Measurements from ENCODE around the gene SLC25A10. TPM values are rescaled to one million over a fixed set of nuclear protein-coding genes. Genes with fewer than 3 reads are reported as not detected.

Gene SLC25A10
- total and polyA plus RNA-seq, 2 of the 4 experiments (the other 2 are of a cell fraction) = 14.9 to 19.0 TPM

GRCh38 chr17:81705518-81706231, 6.4 kb upstream of the SLC25A10 start:
- TF ChIP-seq FOS (IDR thresholded peaks at IDR 0.05; ENCODE audit: low read depth, low read length) (no peak), SMC3 (IDR thresholded peaks at IDR 0.05; ENCODE audit: low read depth, low read length) (no peak), ELK1 (IDR thresholded peaks at IDR 0.05; ENCODE audit: borderline replicate concordance, low read depth, low read length) (no peak), CEBPB (IDR thresholded peaks at IDR 0.05; ENCODE audit: low read depth, low read length) (no peak), POLR2A (IDR thresholded peaks at IDR 0.05; ENCODE audit: low read depth, low read length) (no peak), USF2 (IDR thresholded peaks at IDR 0.05; ENCODE audit: low read depth, low read length) (no peak), RCOR1 (IDR thresholded peaks at IDR 0.05; ENCODE audit: insufficient replicate concordance, low read length) (no peak), RAD21 (IDR thresholded peaks at IDR 0.05; ENCODE audit: low read length) (no peak), CTCF (conservative IDR thresholded peaks at IDR 0.05; ENCODE audit: low read depth, low read length) (no peak)
- peaks cover 12 to 50% of the 10 kb centered on the region in 2 experiments for H3K79me1 ChIP-seq (ENCODE audit: low read depth in 1 of 2, low read length in 2 of 2)
- H2BK120ac ChIP-seq (ENCODE audit: low read depth, low read length) = no peak overlapping the region
- no peak overlapping the region for H3K4me3 ChIP-seq (ENCODE audit: insufficient read depth, low read depth, low read length)
- H3K36me3 ChIP-seq (ENCODE audit: control insufficient read depth, insufficient read depth, low read length) = peaks cover 27% of the 10 kb centered on the region
- dilution Hi-C loops (cut with HindIII; ENCODE audit: low sequenced_read_pairs, unreplicated experiment) (no loop called here), intact Hi-C loops (cut with micrococcal nuclease) (no loop called here), in situ Hi-C loops (cut with MboI; ENCODE audit: low sequenced_read_pairs) (no loop called here)
- no peak overlapping the region for H4K91ac ChIP-seq (ENCODE audit: insufficient read depth, low read depth, low read length)
- peak overlapping the region; percentile 33 for H2AFZ ChIP-seq (replicated peaks; ENCODE audit: low read length, poor library complexity)
- BruUV-seq (replicated peaks) = no TSS peak
- CTCF ChIA-PET = no interaction called here
- no peak overlapping the region for H3K9ac ChIP-seq (ENCODE audit: low read depth, low read length)
- H3K27ac ChIP-seq (ENCODE audit: insufficient read depth, low read length) = no peak overlapping the region
- DNase-seq = no peak
- H2BK20ac ChIP-seq (ENCODE audit: low read depth, low read length) = no peak overlapping the region
- H2BK15ac ChIP-seq (ENCODE audit: low read depth, low read length) = no peak overlapping the region
- WGBS, 2 experiments (ENCODE audit: extremely low coverage in 2 of 2, insufficient read length in 1 of 2) = 96% methylated on average over 17 of the region's 30 CpGs; no CpG with 5 or more reads in 1 of the 2 experiments
- H4K5ac ChIP-seq (ENCODE audit: low read depth, low read length) = no peak overlapping the region
- H3K9me3 ChIP-seq (ENCODE audit: control insufficient read depth, insufficient read depth, low read length) = no peaks in the 10 kb centered on the region
- H3K4ac ChIP-seq (ENCODE audit: low read depth, low read length) = no peak overlapping the region
- peaks cover 25% of the 10 kb centered on the region for H4K20me1 ChIP-seq (ENCODE audit: insufficient read depth, low read length)
- no peaks in the 10 kb centered on the region for H3K27me3 ChIP-seq (ENCODE audit: control insufficient read depth, insufficient read depth, low read length)
- no peak for ATAC-seq (ENCODE audit: low read depth)
- H2AK9ac ChIP-seq (replicated peaks; ENCODE audit: low read depth, low read length, poor library complexity) = no peak overlapping the region
- H4K8ac ChIP-seq (ENCODE audit: low read depth in 2 of 2, low read length in 2 of 2) = no peak overlapping the region
- POLR2A ChIA-PET (ENCODE audit: unreplicated experiment) = no interaction called here
- no peak overlapping the region for H3K18ac ChIP-seq (ENCODE audit: low read depth, low read length)
- H2BK5ac ChIP-seq (ENCODE audit: low read depth, low read length, poor library complexity, severe bottlenecking) = no peak overlapping the region
- no peak overlapping the region for H3K23ac ChIP-seq (ENCODE audit: low read depth, low read length)
- H2AK5ac ChIP-seq (ENCODE audit: low read depth, low read length) = no peak overlapping the region
- H3K56ac ChIP-seq (ENCODE audit: extremely low read depth, insufficient read depth, low read length) = no peak overlapping the region
- H3K4me1 ChIP-seq (ENCODE audit: control insufficient read depth, insufficient read depth, low read length) = peaks cover 10% of the 10 kb centered on the region
- no peak overlapping the region for H3K4me2 ChIP-seq (ENCODE audit: low read depth, low read length)
- H3K9me1 ChIP-seq (ENCODE audit: insufficient read depth, low read length) = peaks cover 3% of the 10 kb centered on the region; the same call in 1 of the 2 replicates
- no peak overlapping the region for H3K14ac ChIP-seq (replicated peaks; ENCODE audit: low read depth, low read length)

Data from IMR-90 (cell line).